Activated T-cell treated with anti-CD3 and anti-CD28 coated beads, Interleukin-2, amount 50 U/mL, for 48 hours (primary cell): ENCODE measurements around the gene ATXN7L1.
"Not testable (repeated sequence)": the region's sequence is repeated elsewhere in the genome, so short reads cannot be mapped to it uniquely, and the experiment has no call there.

ENCODE experiments used
- DNase-seq, 2 experiments: peaks; one replicate each; pipeline ENCODE4 v3.0.0-alpha.2; 2020

ATXN7L1 gene

DNA sequence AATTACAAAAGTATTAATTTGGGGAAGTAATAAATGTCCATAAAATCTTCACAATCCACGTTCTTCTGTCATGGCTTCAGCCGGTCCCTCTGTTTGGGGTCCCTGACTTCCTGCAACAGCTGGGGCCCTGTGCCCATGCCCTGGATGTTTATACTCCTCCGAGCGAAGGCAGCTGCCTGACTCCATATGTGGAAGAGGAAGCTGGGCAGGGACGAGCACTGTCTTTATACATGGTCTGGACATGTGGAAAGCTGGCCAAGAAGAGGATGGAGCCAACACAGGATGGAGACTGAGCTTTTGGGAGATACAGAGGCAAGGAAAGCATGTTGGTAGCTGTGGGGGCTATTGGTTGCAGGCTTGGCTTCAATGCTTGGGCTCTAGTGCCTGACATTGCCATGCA, 178.6 kb downstream of the ATXN7L1 start:
- DNase-seq: no peak

DNA sequence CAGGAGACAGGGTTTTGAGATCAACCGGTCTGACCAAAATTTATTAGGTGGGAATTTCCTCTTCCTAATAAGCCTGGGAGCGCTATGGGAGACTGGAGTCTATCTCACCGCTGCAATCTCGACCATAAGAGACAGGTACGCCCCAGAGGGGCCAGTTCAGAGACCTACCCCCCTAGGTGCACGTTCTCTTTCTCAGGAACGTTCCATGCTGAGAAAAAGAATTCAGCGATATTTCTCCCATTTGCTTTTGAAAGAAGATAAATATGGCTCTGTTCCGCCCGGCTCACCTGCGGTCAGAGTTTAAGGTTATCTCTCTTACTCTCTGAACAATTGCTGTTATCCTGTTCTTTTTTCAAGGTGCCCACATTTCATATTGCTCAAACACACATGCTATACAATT, 179.2 kb downstream of the ATXN7L1 start:
- not testable (repeated sequence) for DNase-seq

DNA sequence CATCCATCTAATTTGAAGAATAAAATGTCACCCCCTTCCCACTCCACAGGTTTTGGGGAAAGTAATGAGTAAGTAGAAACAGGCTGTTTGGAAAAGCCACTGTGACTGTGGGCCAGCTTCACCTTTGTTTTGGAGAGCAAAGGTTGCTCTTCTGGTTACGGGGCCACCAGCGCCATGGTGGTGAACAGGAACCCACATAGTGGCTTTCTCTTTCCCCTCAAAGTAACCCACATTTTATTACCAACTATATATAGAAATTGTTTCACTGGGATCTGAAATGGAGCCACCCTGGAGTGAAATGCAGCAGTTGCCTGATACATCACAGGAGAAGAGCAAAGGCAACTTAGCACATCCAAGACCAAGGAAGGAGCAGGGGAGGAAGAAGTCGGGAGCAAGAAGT, 182.8 kb downstream of the ATXN7L1 start:
- no peak for DNase-seq

DNA sequence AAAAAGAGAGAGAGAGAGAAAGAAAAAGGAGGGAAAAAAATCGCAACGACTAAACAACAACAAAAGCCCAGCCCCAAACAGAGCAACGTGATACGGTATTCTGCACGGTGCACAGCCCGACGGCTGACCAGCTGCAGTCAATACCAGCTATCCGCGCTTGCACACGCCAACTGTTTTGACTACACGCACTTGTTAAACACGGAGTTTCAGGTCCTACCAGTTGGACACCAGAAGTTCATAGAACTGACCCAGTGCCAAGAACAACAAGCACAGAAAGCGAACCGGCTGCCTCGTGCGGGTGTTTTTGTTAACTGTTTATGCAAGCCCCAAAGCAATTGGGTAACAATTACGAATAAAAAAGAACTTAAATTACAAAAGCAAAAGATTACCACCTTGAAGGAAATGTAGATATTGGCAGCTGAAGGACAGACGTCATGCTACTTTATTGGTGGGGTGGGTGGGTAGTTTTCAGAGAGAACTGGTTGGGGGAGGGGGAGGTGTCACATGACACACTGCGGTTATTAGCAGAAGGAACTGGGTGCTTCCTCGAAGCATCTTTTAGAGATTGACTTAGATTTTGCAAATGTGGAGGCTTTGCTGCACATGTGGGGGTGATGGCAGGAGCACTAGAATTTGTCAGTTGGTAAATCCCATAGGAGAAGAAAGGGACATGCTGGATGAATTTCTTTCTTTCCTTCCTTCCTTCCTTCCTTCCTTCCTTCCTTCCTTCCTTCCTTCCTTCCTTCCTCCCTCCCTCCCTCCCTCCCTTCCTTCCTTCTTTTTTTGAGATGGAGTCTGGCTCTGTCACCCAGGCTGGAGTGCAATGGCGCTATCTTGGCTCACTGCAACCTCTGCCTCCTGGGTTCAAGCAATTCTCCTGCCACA, 184.5 kb downstream of the ATXN7L1 start:
- peak; percentile 41 to 46 for DNase-seq

DNA sequence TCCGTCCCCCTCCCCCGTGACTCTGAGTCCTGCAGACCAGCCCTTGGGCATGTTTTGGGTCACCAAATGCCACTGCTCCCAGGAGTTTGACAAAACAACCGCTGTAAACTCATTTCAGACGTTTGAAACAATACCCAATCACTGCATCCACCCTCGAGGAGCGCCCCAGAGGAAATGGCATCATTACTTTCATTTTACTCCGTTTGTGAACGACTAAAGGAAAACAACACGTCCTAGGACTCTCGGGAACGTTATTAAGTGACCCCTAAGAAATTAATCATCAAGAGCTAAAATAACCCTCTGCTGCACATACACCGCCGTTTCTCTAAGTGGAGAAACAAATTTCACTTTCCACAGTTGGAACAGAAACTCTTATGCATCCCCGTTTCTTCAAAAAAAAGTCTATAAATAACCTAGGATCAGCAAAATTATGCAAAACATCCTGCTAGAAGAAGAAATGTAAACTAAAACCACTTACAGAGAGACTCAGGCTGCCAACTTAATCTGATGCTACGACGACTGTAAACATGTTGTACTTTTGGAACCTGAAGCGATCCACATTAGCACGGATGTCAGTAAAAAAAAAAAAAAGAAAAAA, 185.2 kb downstream of the ATXN7L1 start:
- DNase-seq: peak; percentile 61 to 65

DNA sequence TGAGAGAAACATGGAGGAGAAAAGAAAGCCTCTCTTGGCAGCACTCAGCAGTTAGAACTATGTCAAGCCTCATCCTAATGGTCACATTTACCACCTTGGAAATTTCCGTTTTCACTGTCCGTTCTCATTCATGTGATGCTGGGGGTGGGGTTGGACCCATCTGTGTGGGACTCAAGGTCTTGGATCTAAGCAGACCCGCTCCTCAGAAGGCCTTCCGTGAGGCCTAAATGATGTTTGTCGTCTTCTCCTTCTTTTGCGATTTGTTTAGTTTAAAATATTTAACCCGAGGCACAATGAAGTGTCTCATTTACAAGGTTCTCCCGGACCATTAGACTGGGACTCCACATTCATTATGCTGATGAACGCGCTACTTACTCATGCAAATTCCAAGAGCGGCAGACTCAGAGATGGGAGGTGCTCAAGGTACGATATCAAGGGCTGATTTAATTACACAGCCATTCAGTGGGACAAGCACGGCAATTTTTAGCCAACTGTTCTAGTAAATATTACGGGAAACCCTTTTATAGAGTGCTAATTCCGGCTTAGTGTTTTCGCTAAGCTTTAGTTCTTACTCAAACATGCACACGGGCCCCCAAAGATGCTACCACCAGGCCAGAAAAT, 186.0 kb downstream of the ATXN7L1 start:
- no peak for DNase-seq

DNA sequence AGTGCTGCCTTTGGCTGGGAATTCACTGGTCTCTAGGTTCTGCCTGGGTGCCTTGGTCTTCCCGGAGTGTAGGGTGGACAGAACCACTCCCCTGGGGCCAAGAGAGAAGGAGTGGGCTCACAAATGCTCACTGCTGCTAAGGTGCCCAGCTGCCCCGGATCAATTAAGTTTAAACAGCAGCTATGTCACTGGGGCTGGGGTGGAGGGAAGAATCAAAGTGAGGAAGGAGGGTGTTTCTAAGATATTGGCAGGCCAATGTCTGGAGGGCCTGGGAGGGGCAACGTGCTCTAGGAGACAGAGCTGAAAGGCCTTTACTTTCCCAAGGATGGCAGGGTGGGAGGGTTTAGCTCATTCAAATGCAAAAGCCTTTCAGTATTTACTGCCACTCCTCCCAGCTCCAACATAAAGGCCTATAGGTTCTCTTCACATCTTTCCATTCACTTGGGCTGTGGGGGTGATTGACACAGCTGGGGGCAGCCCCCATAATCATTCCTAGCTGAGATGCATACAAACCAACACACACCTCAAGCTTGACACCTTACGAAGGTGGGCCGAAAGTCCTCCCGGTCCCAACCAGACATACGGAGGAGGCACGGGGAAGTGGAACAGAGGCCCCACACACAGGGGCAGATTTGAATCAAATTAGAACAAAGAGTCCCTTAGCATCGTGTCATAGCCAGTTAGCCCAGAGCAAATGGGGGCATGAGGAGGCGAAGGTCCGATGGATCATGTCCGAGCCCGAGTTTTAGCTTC, 187.2 kb downstream of the ATXN7L1 start:
- DNase-seq: no peak

DNA sequence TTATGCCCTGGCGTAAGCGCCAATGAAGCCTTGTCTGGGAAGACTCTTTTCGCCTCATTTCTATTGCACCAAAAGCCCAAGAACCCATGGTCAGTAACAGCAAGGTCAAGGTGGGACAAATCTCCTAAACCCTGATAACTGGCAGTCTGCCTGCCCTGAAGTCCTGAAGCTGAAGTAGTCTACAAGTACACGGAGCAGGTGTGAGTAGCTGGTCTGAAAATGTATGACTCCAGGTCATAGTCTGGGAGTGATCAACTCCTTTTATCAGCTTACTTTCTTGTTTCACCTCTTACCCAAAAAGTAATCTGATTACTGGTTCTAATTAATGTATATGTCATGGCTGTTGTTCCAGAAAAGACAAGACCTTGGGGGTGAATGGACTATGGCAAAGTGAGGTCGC, 187.8 kb downstream of the ATXN7L1 start:
- no peak for DNase-seq

DNA sequence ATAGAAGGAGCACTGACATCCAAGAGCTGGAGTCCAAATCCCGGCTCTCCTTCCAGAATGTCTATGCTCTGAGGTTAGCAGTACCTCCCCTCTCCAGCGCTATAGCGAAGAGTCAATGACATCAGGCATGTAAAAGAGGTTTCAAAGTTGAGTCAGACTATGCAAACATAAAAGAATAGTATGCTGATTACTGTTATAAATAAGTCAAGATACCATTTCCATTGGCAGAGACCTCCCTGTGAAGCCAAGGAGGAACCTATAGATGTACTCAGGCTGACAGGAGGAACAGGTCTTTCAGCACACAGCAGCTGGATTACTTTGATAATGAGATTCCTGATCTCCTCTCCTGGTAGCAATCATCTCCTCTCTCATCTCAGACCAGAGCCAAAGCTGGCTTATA, 191.2 kb downstream of the ATXN7L1 start:
- DNase-seq: no peak

DNA sequence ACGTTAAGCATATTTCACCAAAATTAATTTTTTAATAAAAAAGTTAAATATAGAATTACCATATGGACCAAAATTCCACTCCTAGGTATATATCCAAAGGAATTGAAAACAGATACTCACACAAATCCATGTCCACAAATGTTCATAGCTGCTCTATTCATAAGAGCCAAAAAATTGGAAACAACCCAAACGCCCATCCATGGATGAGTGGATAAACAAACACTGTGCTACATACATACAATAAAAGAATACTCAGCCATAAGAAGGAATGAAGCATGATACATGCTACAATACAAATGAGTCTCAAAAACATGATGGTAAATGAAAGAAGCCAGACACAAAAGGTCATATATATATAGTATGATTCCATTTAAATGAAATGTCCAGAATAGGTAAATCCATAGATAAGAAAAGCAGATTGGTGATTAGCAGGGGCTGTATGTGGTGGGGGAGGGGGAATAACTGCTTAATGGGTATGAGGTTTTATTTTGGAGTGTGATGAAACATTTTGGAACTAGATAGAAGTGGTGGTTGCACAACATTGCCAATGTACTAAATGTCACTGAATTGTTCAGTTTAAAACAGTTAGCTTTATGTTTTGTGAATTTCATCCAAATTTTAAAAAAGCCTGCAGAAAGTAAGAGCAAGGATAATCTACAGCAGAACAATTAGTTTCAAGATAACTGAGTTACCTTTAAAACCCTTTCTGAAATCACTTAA, 193.9 kb downstream of the ATXN7L1 start:
- no peak for DNase-seq

DNA sequence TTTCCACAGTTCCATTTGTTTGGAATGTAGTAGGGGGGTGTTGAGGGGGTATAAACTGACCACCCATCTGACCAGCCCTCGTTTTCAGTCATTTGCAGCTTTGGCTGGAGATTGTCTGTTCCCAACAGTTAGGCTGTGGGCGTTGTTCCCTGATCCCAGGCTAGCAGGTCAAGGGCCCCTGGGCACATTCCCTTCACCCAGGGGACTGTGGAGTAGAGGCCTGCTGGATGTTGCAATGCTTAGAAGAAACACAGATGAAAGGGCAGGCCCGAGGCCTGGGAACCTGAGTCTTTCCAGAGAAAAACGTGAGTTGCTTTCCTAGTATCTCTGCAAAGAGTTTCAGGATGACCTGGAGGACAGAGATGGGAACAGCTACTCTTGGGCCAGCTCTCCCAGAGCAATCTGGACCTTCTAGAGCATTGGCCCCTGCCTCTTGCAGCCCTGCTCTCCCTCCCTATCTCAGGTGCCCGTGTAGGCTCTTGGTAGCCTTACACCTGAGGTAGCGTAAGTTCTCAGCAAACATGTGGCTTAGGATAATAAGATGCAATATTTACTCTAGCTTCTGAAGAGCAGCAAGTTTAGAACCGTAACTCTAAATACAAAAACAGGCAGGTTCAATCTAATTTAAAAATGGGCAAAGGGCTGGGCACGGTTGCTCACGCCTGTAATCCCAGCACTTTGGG, 195.8 kb downstream of the ATXN7L1 start:
- DNase-seq: no peak

DNA sequence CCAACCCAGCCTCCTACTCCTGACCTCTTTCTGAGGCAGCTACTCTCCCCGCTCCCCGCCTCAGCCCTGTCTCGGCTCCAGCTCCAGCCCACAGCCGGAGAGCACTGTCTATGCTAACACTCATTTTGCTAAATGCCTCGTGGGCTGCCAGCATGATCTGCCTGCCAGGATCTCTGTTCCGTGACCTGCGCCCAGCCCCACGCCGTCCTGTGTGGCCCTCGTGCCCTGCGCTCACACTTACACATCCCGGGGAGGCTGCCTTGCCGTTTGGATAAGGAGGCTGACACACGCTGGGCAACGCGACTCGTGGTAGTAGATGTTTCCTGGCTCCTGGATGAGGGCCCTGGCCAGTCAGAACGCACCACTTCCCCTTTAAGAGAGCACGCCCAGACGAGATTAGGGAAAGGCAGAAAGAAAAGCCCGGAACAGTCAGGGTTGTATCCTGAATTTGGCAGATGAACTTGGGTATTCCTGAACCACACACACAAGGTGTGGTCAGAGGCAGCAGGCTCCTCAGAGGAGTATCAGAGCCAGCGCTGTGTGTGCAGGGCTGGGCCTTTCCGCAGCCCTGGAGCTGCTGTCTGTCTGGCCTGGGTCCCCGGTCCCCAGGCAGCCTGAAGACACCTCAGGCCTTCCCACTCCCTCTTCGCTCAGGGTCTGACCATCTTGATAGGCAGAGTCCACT, 197.4 kb downstream of the ATXN7L1 start:
- peak; percentile 54 to 58 for DNase-seq

DNA sequence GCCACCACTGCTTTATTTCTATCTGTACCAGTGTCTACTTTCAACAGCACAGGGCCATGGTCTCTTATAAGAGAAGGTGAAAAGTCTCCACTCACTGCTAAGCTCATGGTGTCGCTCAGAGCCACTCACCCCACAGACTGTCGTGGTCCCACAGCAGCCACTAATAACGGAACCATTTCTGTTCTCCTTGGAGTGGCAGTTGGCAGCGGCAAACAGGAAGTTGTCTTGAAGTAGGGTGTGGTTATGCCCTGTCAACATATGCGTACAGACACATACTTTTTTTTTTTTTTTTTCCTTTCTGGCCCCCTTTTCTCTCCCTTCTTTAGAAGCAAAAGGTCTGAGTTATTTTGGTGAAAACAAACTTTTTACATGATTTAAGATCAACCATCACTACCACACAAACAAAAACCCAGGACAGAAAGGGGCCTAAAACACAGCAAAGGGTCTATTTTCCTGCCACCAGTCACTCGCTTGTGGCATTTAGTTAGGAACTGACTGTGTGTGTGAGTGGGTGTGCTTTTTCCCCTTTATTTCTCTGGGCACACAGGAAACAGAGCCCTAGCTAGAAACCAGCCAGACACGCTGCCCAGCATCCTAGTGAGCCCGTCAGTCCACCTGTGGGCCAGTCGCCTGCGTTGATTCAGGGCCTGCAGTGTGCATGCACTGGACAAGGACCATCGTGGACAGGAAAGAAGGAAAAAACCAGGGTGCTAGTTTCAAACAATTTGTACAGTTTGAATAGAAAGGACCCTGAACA, 198.4 kb downstream of the ATXN7L1 start:
- peak; percentile 62 to 69 for DNase-seq

DNA sequence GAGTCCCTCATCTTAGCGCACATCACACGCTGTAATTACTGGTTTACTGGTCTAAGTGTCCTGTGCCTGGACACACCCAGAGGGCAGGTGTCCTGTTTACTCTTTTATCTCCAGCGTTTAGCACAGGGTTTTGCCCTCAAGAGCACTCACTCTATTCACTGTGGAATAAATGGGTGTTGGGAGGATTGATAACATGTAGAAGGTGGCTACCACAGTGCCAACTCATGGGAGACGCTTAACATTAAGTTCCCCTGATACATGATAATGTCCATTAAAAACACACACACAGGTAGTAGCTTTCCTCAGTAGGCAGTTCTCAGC, 199.0 kb downstream of the ATXN7L1 start:
- DNase-seq: no peak

DNA sequence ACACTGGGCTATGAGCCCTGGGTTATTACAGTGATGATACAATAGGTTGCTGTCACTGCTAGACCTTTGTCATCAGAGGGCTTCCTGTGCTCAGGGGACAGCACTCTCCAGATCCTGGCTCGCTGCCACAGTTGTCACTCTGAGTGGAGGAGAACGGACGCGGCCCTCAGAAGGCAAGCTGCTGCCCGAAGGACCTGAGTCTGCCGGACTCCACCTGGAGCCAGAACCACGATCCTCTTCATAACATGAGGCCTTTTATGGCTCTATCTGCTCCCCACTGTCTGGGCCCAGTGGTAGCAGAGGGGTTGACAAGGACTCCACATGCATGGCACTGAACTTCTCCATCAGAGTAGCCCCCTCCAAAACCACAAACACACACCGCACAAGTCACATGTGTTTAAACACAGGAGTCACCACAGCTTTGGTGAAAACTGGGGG, 200.4 kb downstream of the ATXN7L1 start:
- peak; percentile 71 to 74 for DNase-seq

DNA sequence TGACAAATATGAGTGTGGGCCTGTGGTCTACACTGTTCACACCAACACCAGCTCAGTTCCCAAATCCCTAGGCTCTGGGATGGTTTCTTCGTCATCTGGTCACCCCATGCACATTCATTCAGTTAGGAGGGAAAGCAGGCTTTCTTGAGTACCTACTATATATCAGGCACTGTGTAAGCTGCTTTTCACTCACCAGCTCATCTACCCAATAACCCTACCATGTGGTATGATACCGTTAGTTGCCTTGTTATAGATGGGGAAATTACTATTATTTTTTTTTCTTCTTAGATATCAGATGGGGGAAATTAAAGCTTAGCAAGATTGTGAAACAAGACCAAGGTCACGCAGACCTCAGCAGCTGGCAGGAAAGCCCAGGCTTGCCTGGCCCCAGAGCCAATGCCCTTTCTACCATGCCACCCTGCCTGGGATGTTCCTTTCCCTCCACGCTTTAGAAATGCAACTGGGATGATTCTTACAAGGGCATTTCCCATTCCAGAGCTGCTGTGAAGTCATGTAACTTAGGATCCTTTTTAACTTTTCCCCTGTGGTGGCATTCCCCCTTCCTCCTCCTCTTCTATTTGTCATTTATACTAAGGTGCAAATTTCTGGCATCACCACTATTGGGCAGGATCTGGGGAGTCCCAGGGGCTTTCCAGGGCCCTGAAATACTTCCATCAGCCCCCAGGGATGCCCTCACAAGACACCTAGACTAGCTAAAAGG, 202.0 kb downstream of the ATXN7L1 start:
- no peak for DNase-seq

DNA sequence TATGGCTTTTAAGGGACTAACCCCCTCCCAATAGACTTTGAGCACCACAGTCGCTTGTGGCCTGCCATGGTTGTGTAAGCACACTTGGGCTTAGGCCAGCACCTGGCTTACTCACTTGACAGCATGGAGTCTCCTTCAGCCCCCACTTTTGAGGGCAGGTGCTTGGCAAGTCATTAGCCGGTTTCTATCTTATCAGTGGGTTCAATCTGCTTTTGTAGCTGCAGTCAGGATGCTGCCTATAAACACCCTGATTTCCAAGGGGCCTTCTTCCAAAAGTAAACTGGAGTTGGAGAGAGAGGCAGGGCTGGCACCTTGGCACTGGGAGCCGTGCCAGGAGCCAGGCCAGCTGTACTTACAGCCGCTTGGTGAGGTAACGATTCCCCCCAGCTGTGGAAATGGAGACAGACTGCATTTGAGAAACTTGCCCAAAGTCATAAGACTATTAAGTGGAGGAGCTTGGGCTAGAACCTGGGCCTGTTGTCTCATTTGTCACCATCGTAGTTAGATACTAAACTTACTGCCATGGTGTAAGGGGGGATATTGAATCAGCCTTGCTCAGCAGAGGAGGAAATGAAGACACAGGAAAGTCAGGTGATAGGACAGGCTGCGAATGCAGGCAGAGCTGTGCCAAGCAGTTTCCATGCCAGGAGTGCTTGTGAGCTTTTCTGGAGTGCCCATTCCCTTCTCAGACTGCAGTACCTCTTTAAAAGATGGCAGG, 202.9 kb downstream of the ATXN7L1 start:
- DNase-seq: no peak

DNA sequence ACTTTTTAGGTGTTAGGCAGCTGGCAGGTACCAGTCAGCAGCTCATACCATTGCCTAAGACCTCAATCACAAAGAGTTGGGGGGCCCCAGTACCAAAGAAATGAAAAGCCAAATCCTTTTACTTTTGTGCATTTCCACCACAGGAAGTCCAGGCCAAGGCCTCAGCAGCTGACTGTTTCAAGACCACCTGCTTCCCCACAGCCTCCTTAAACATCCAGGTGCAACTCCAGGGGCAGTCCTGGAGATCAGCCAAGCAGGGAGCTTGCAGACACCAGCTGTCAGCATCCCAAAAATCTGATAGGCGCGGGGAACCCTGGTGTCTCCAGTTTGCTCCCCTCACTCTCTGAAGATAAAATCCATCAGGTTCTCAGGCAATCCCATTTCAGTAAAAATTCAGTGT, 203.6 kb downstream of the ATXN7L1 start:
- DNase-seq: no peak

DNA sequence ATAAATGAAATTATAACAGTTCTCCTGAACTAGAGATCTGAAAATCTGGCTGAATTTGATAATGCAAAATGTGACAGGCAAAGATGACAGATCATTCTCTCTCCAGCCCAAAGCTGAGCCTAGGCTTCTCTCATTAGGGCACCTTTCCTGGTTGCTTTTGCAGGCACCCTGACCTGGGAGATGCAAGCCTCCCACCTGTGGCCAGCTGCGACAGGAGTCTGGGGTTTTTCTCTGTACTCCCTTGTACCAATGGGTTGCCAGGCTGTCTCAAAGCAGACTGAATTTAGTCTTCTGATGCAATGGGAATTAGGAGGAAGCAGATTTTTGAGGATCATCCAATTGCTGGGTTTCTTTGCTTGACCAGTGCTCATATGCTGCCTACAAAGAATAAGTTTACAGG, 210.1 kb downstream of the ATXN7L1 start:
- DNase-seq: no peak
